ENCODE measurements around the gene VAV1. TPM values are rescaled to one million over a fixed set of nuclear protein-coding genes. Genes with fewer than 3 reads are reported as not detected.

The VAV1 gene
- total RNA-seq, 2 donors from 2014 or later: 7.6 to 12.2 TPM

DNA sequence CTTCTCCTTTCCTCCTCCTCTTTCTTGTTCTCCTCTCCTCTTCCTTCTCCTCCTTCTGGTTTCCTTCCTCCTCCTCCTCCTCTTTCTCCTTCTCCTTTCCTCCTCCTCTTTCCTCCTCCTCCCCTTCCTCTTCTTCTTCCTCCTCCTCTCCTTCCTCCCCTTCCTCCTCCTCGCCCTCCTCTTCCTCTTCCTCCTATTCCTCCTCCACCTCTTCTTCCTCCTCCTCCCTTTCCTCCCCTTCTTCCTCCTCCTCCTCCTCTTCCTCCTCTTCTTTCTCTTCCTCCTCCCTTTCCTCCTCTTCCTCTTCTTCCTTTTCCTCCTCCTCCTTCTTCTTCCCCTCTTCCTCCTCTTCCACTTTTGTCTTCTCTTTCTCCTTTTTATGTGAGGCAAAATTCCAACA is 59.9 kb downstream of the VAV1 start:
- TF ChIP-seq, protein P1, sequence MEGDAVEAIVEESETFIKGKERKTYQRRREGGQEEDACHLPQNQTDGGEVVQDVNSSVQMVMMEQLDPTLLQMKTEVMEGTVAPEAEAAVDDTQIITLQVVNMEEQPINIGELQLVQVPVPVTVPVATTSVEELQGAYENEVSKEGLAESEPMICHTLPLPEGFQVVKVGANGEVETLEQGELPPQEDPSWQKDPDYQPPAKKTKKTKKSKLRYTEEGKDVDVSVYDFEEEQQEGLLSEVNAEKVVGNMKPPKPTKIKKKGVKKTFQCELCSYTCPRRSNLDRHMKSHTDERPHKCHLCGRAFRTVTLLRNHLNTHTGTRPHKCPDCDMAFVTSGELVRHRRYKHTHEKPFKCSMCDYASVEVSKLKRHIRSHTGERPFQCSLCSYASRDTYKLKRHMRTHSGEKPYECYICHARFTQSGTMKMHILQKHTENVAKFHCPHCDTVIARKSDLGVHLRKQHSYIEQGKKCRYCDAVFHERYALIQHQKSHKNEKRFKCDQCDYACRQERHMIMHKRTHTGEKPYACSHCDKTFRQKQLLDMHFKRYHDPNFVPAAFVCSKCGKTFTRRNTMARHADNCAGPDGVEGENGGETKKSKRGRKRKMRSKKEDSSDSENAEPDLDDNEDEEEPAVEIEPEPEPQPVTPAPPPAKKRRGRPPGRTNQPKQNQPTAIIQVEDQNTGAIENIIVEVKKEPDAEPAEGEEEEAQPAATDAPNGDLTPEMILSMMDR (IDR thresholded peaks at IDR 0.05): no peak
- Histone ChIP-seq H3K9me3 (no peaks in the 10 kb centered on the region), H3K4me1 (ENCODE audit: control insufficient read depth in 1 of 2, low read depth in 2 of 2) (no peaks in the 10 kb centered on the region), H3K4me3 (no peak overlapping the region), H3K27me3 (replicated peaks; ENCODE audit: insufficient read depth) (no peaks in the 10 kb centered on the region), H3K27ac (no peak overlapping the region), H3K36me3 (no peaks in the 10 kb centered on the region)
- ATAC-seq (ENCODE audit: insufficient number of reproducible peaks, low FRiP score, low read depth) (no peak), DNase-seq (ENCODE audit: low spot score) (no peak)

DNA sequence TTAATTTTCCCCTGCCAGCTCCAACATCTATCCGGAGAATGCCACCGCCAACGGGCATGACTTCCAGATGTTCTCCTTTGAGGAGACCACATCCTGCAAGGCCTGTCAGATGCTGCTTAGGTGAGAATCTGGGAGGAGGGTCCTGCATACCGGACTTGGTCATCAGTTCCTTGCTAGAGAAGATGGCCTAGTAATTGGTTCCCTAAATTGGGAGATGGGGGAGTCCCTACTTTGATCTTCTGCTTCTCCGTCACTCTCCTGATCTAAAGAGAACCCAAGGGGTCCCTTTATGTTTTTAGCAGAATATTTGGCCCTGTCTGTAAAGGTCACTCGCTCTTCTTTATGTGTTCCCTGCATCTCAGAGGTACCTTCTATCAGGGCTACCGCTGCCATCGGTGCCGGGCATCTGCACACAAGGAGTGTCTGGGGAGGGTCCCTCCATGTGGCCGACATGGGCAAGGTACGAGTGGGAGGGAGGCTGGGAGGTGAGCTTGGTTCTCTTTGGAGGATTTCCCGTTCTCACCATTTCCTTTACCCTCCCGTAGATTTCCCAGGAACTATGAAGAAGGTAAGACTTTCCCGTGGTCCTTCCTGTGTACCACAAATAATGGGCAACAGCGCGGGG is 60.8 kb downstream of the VAV1 start:
- H3K9me3 ChIP-seq: no peaks in the 10 kb centered on the region
- DNase-seq (ENCODE audit: low spot score) (no peak), ATAC-seq (ENCODE audit: insufficient number of reproducible peaks, low FRiP score, low read depth) (no peak)
- TF ChIP-seq, protein P1 (IDR thresholded peaks at IDR 0.05): no peak
- H3K4me3 ChIP-seq: no peak overlapping the region
- H3K36me3 ChIP-seq: no peaks in the 10 kb centered on the region
- no peaks in the 10 kb centered on the region for H3K27me3 ChIP-seq (replicated peaks; ENCODE audit: insufficient read depth)
- no peak overlapping the region for H3K27ac ChIP-seq
- no peaks in the 10 kb centered on the region for H3K4me1 ChIP-seq (ENCODE audit: control insufficient read depth in 1 of 2, low read depth in 2 of 2)

DNA sequence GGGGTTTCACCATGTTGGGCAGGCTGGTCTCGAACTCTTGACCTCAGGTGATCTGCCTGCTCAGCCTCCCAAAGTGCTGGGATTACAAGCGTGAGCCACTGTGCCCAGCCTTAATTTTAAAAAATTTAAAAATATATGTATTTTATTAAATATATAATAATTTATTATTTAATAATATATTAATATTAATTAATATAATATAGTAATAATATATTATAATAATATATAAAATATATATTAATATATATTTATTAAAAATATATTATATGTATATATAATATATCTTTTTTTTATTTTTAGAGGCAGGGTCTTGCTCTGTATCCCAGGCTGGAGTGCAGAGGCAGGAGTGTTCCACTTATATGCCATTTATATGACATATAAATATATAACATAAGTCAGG is 61.9 kb downstream of the VAV1 start:
- ATAC-seq (ENCODE audit: insufficient number of reproducible peaks, low FRiP score, low read depth): no peak
- Histone ChIP-seq H3K36me3 (no peaks in the 10 kb centered on the region), H3K27me3 (replicated peaks; ENCODE audit: insufficient read depth) (no peaks in the 10 kb centered on the region), H3K9me3 (no peaks in the 10 kb centered on the region), H3K4me1 (ENCODE audit: control insufficient read depth in 1 of 2, low read depth in 2 of 2) (no peaks in the 10 kb centered on the region), H3K4me3 (no peak overlapping the region), H3K27ac (no peak overlapping the region)
- TF ChIP-seq, protein P1 (IDR thresholded peaks at IDR 0.05): no peak
- DNase-seq (ENCODE audit: low spot score): no peak

DNA sequence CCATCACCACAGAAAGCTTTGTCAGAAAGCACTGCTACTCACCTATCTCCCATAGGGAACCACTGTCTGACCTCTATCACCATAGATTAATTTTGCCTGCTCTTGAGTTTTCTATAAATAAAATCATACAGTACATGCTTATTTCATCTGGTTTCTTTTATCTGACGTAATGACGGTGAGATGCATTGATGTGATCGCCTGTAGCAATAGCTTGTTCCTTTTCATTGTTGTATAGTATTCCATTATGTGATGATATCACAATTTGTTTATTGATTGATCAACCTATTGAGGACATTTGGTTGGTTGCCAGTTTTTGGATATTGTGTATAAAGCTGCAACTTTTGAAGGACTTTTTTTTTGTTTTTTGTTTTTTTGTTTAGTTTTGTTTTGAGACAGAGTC is 63.0 kb downstream of the VAV1 start:
- Histone ChIP-seq H3K27me3 (replicated peaks; ENCODE audit: insufficient read depth) (no peaks in the 10 kb centered on the region), H3K36me3 (no peaks in the 10 kb centered on the region), H3K4me1 (ENCODE audit: control insufficient read depth in 1 of 2, low read depth in 2 of 2) (no peaks in the 10 kb centered on the region), H3K9me3 (no peaks in the 10 kb centered on the region), H3K27ac (no peak overlapping the region), H3K4me3 (no peak overlapping the region)
- TF ChIP-seq, protein P1 (IDR thresholded peaks at IDR 0.05): no peak
- no peak for DNase-seq (ENCODE audit: low spot score)
- no peak for ATAC-seq (ENCODE audit: insufficient number of reproducible peaks, low FRiP score, low read depth)

DNA sequence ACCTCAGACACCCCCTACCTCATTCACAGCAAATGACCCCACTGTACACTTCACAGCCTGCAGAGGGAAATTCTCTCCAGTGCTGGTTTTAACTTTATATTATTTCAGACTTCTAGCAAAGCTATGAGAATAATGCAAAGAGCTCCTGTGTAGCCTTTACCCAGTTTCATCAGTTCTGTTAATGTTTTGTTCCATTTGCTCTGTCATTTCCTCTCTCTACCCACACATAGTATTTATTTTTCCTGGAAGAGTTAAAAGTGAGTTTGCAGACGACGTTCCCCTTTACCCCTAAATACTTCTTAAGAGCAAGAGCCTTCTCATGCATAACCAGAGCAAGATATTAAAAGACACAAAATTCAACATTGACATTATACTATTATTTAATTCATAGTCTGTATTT is 65.0 kb downstream of the VAV1 start:
- no peak for ATAC-seq (ENCODE audit: insufficient number of reproducible peaks, low FRiP score, low read depth)

More for the DNA sequence above, 65.0 kb downstream of the VAV1 start:
- no peak overlapping the region for H3K27ac ChIP-seq
- DNase-seq (ENCODE audit: low spot score): no peak
- H3K9me3 ChIP-seq: no peaks in the 10 kb centered on the region
- H3K36me3 ChIP-seq: no peaks in the 10 kb centered on the region
- H3K4me3 ChIP-seq: no peak overlapping the region
- H3K27me3 ChIP-seq (replicated peaks; ENCODE audit: insufficient read depth): no peaks in the 10 kb centered on the region
- TF ChIP-seq, protein P1 (IDR thresholded peaks at IDR 0.05): no peak
- no peaks in the 10 kb centered on the region for H3K4me1 ChIP-seq (ENCODE audit: control insufficient read depth in 1 of 2, low read depth in 2 of 2)
